ENCODE measurements around the gene ZNF565. TPM values are rescaled to one million over a fixed set of nuclear protein-coding genes. Genes with fewer than 3 reads are reported as not detected.

The ZNF565 gene
- 4.2 and 6.6 TPM in 2 replicates for total RNA-seq

DNA sequence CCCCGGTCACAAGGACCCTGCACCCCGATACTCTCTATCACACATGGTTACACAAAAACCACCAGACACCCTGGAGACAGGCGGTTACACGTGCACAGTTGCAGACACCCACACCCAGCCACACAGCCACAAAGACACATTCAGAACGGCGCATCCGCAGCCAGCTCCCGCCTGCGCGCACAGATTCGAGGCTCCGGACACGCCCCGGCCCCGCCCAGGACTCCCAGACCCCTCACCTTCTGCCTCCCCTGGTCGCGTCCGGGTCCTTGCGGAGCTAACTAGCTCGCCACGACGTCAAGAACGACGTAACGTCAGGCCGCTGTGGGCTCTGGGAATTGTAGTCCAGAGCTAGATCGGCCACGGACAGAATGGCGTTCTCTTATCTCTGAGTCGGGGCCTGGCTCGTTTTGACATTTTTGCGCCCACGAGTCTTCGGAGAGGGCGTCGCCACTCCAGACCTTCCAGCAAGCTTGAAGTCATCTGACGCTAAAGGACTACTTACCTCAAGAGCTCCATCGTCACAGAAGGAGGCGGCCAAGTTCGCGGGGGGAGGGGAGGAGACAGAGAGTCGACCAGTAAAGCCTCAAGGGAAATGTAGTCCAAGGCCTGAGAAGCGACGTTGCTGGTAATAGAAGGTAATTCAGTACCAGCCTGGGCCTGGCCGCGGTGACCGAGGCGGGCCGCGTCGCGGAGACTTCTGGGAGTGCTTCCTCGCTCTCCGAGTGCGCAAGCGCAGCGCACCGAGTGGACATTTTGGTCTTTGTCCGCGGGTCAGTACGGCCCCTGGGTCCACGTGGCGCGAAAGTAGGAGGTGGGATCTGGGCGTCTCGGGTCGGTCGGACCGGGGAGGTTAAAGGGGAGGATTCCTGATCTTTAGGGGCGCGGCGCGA lies at the start of gene ZNF565, which contains the start of gene ZNF146:
Gene ZNF565 (minus strand): TSS at position 280 of the 890 bp plus-strand sequence. CDS start 12,680 bp downstream, outside the sequence.
Gene ZNF146 (plus strand): TSS at position 721 of the 890 bp plus-strand sequence. CDS start 21,335 bp downstream, outside the sequence.

DNA sequence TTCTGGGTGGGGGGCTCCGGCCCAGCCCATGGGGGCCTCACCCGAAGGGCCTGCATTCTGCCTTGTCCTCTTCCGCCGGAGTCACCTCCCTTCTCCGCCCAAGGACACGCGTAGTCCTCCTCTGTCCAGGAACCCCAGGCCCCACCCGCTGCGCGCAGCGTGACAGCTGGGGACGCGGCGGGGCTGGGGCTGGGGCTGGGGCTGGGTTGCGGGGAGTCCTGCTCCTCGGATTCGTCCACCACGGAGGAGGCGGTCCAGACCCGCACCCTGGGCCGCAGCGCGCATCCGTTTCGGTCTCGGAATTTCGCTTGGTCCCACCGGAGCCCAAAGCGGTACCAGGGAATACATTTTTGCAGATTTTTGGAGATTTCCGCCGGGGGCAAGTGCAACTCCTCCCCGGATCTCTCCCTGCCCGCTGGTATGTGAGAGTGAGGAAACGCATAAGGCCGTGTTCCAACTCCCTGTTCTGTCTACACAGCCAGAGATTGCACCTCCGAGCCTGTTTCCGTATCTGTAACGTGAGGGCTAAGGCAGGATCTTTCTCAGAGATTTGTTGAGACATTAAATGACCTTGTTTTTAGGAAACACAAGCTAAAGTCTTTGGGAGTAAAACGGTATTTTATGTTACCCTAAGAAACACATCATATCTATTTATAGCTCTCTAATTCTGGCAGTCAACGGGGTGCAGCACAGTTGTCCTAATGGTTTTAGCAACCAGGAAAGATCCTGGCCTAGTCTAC lies 61.9 kb downstream of the ZNF565 start, which contains the start of gene COX7A1:
Gene COX7A1 (minus strand): TSS at position 96 of the 740 bp plus-strand sequence. CDS start 40 bp downstream, at position 56.

DNA sequence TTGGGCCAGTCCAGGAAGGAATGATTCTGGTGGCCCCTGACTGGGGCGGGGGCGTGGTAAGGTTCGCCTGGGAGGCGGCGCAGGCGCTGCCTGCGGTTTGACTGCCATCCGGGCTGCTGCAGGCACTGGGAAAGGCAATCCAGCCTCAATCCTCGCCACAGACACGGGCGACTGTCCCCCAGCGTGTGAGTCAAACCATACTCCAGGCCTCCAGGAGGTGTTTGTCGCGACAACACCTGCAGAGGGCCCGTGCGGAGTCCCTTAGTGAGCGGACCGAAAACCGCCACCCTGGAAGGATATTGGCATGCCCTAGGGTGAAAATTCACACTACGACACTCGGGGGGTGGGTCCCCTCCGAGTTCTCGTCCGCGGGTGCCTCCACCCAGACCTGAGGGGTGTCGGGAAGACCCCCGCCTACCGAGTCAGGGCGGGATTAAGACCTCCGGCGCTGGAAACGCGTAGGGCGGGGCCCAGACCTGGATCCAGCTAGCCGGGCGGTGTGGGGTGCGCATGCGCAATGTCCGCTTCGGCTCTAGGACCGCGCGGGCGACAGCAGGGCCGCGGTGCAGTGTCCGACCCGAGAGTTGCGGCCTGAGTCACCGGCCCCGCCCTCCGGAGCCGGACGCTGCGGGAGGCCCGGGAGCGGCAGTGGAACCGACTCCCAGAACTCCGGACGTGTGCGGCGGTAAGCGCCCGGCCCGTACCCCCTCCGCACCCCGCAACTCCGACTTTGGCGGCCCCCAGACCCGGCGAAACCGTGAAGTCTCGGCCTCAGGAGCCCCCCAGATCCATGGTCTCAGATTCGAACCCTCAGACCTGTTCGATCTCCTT lies 74.8 kb downstream of the ZNF565 start, which contains the start of gene CAPNS1:
Gene CAPNS1 (plus strand): TSS at position 594 of the 831 bp plus-strand sequence. CDS start 946 bp downstream, outside the sequence.

Other genes with a start within 250 kb of the ZNF565 start
- 8.3 and 9.0 TPM in 2 replicates for gene SDHAF1, start 219.5 kb downstream of the ZNF565 start, total RNA-seq
- gene SYNE4, start 205.9 kb downstream of the ZNF565 start, total RNA-seq: not detected in 2 replicates
- gene ALKBH6, start 200.5 kb downstream of the ZNF565 start, total RNA-seq: 8.4 and 8.9 TPM in 2 replicates
- gene CLIP3, start 181.8 kb downstream of the ZNF565 start, total RNA-seq: 4.7 and 5.9 TPM in 2 replicates
- 0.72 and 1.1 TPM in 2 replicates for gene THAP8, start 160.4 kb downstream of the ZNF565 start, total RNA-seq
- gene WDR62, start 159.8 kb downstream of the ZNF565 start, total RNA-seq: 2.4 and 3.9 TPM in 2 replicates
- not detected in 2 replicates for gene OVOL3, start 103.5 kb downstream of the ZNF565 start, total RNA-seq
- 97.7 and 150 TPM in 2 replicates for gene POLR2I, start 99.8 kb downstream of the ZNF565 start, total RNA-seq
- 184 and 230 TPM in 2 replicates for gene TBCB, start 99.2 kb downstream of the ZNF565 start, total RNA-seq
- 396 and 403 TPM in 2 replicates for gene CAPNS1, start 74.6 kb downstream of the ZNF565 start, total RNA-seq
- gene COX7A1, start 62.2 kb downstream of the ZNF565 start, total RNA-seq: 4.4 and 15.4 TPM in 2 replicates
- 108 and 117 TPM in 2 replicates for gene ZNF146, start 441 bp upstream of the ZNF565 start, total RNA-seq
- 2.8 and 3.8 TPM in 2 replicates for gene ZFP14, start 164.5 kb upstream of the ZNF565 start, total RNA-seq
- 3.2 and 5.5 TPM in 2 replicates for gene ZFP82, start 204.0 kb upstream of the ZNF565 start, total RNA-seq

Measured in endothelial cell of coronary artery (primary cell).